Muscle of leg (tissue), 11 donors: ENCODE measurements around the gene SMNDC1. TPM values are rescaled to one million over a fixed set of nuclear protein-coding genes. Genes with fewer than 3 reads are reported as not detected.

Source experiments
- DNase-seq: peaks from one replicate; pipeline ENCODE4 v3.0.0; 2013
- H3K27ac ChIP-seq: one replicate; pipeline ENCODE4 v1.5.1; 2013; ENCODE audit warnings: mild to moderate bottlenecking, low read length, control low read depth
- H3K27me3 ChIP-seq: one replicate; pipeline ENCODE4 v1.6.1; 2013; ENCODE audit warnings: low read length; ENCODE audit not compliant: control insufficient read depth, insufficient read depth
- H3K36me3 ChIP-seq: one replicate; pipeline ENCODE4 v1.6.1; 2013; ENCODE audit warnings: low read length; ENCODE audit not compliant: control insufficient read depth, insufficient read depth
- H3K4me1 ChIP-seq: one replicate; pipeline ENCODE4 v1.6.1; 2013; ENCODE audit warnings: low read length; ENCODE audit not compliant: control insufficient read depth, insufficient read depth
- H3K4me3 ChIP-seq: one replicate; pipeline ENCODE4 v1.5.1; 2013; ENCODE audit warnings: low read length, control low read depth
- H3K9me3 ChIP-seq: replicated peaks from 2 replicates; pipeline ENCODE4 v1.6.1; 2013; ENCODE audit warnings: low read depth, low read length; ENCODE audit not compliant: control insufficient read depth
- WGBS: methylation state at CpG from one replicate; pipeline ENCODE4 v1.1.5; 2013; ENCODE audit warnings: missing lambda C conversion rate; ENCODE audit not compliant: insufficient coverage; 5-methylcytosine and 5-hydroxymethylcytosine counted together
- polyA plus RNA-seq, 8 donors: library from polyadenylated mRNA; unstranded; fragments of 120-200 nt; gene quantifications; one replicate each; pipeline versions ENCODE4 v1.2.1 to v1.2.3, GENCODE V29; 2013; ENCODE audit warnings: inconsistent platforms in 1 of 8, low replicate concordance in 1 of 8; ENCODE audit not compliant: insufficient read length in 8 of 8, insufficient read depth in 1 of 8
- total RNA-seq: library from RNA; stranded (reverse); fragments of 120-200 nt; gene quantifications from one replicate; pipeline ENCODE4 v1.2.4, GENCODE V29; 2013

The SMNDC1 gene
- total and polyA plus RNA-seq, 9 donors: 8.6 to 39.0 (median 33.6) TPM

DNA sequence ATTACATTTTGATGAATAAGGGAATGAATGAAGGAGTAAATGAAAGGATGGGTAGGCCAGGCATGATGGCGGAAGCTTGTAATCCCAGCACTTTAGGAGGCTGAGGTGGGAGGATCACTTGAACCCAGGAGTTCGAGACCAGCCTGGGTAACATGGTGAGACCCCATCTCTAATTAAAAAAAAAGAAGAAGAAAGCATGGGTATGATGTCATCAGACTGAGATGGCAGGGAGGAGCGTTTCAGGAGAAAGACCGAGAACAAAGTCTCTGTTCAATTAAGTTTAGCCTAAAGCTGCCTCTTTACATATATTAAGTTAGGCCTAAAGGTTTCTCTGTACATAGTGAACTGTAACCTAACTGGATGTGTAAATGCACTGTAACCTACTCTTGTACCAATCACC is 42.2 kb upstream of the SMNDC1 start:
- Histone ChIP-seq H3K27ac (no peak overlapping the region), H3K4me3 (no peak overlapping the region), H3K9me3 (no peaks in the 10 kb centered on the region), H3K27me3 (peaks cover 4% of the 10 kb centered on the region), H3K4me1 (peaks cover 4% of the 10 kb centered on the region), H3K36me3 (no peaks in the 10 kb centered on the region)
- DNase-seq: no peak
- 93% methylated on average over 2 of the region's 4 CpGs for WGBS

DNA sequence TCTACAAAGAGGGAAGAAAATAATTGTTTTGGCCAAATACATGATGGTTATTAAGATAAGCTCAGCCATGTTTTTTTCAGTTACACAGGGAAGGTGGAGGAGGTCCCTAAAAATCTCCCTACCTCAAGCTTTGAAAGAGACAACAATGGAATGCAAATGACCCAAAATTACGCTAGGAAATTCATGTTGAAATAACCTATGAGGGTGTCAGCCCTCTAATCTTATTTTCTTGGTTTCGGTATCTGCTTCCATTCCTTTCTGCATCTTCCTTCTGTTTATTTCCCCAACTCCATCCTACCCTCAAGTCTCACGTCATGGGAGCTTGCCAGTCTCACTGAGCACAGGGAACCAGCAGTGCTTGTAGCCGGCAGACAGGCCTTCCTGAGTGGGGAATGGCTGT is 40.6 kb upstream of the SMNDC1 start:
- no peak overlapping the region for H3K4me3 ChIP-seq
- no peaks in the 10 kb centered on the region for H3K9me3 ChIP-seq
- H3K27ac ChIP-seq: no peak overlapping the region
- WGBS: 40% methylated on average over 1 of the region's 4 CpGs
- H3K27me3 ChIP-seq: peaks cover 7% of the 10 kb centered on the region
- peaks cover 4% of the 10 kb centered on the region for H3K4me1 ChIP-seq
- no peaks in the 10 kb centered on the region for H3K36me3 ChIP-seq
- DNase-seq: no peak

GRCh38 chr10:110344622-110345021 is 39.9 kb upstream of the SMNDC1 start:
- H3K9me3 ChIP-seq: no peaks in the 10 kb centered on the region
- no peak overlapping the region for H3K4me3 ChIP-seq
- H3K4me1 ChIP-seq: peaks cover 4% of the 10 kb centered on the region
- peak; percentile 33 for DNase-seq
- WGBS: no CpG with 5 or more reads among the region's 2 CpGs
- no peak overlapping the region for H3K27ac ChIP-seq
- peaks cover 7% of the 10 kb centered on the region for H3K27me3 ChIP-seq
- no peaks in the 10 kb centered on the region for H3K36me3 ChIP-seq

GRCh38 chr10:110343947-110344346 is 39.2 kb upstream of the SMNDC1 start:
- no peaks in the 10 kb centered on the region for H3K36me3 ChIP-seq
- H3K4me3 ChIP-seq: no peak overlapping the region
- DNase-seq: no peak
- WGBS: 100% methylated on average over 1 of the region's 5 CpGs
- no peak overlapping the region for H3K27ac ChIP-seq
- peaks cover 4% of the 10 kb centered on the region for H3K4me1 ChIP-seq
- peaks cover 7% of the 10 kb centered on the region for H3K27me3 ChIP-seq
- H3K9me3 ChIP-seq: no peaks in the 10 kb centered on the region

DNA sequence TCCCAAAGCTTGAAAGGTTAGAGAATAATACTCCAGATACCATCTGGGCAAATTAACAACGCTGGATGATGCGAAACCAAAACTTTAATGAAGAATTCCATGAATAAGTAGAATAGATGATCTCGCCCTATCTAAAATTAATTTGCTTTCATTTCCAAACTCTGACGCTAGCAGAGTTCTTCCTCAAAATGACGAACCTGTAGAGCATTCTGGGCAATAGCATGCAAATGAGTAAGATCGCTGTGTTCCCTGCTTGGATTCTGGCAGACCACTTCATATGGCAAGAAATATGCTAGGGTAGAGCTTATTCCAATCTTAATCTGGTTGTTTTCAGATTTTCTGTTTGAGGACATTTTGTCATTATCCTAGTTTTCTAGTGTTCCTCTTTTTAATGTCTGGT is 36.1 kb upstream of the SMNDC1 start:
- peaks cover 7% of the 10 kb centered on the region for H3K27me3 ChIP-seq
- no peak overlapping the region for H3K4me3 ChIP-seq
- H3K36me3 ChIP-seq: no peaks in the 10 kb centered on the region
- no peaks in the 10 kb centered on the region for H3K9me3 ChIP-seq
- H3K27ac ChIP-seq: no peak overlapping the region
- WGBS: 46% methylated on average over 4 of the region's 6 CpGs
- peaks cover 14% of the 10 kb centered on the region for H3K4me1 ChIP-seq
- no peak for DNase-seq

DNA sequence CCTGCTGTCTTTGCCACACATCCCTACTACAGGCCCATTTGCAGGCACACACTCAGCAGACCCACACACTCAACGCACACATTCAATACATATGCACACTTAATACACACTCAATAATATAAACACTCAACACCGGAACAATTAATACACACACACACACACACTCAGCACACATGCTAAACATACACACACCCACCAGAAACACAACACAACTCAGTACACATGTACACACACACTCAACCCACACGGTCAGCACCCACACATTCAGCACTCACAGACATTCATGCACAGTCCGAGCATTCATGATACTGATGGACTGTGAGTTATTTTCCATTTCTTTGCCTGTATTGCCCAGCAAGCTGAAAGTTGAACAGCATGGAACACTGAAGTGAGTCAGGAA is 35.4 kb upstream of the SMNDC1 start:
- WGBS: 94% methylated on average over 2 of the region's 4 CpGs
- Histone ChIP-seq H3K4me1 (peaks cover 17% of the 10 kb centered on the region), H3K27ac (no peak overlapping the region), H3K9me3 (no peaks in the 10 kb centered on the region), H3K27me3 (peaks cover 7% of the 10 kb centered on the region), H3K4me3 (no peak overlapping the region), H3K36me3 (no peaks in the 10 kb centered on the region)
- no peak for DNase-seq

GRCh38 chr10:110337906-110338305 is 33.2 kb upstream of the SMNDC1 start:
- H3K27me3 ChIP-seq: peaks cover 7% of the 10 kb centered on the region
- H3K4me1 ChIP-seq: peaks cover 13% of the 10 kb centered on the region
- peak; percentile 48 for DNase-seq
- H3K4me3 ChIP-seq: no peak overlapping the region
- no peak overlapping the region for H3K27ac ChIP-seq
- no peaks in the 10 kb centered on the region for H3K36me3 ChIP-seq
- 20% methylated on average over 1 of the region's 3 CpGs for WGBS
- no peaks in the 10 kb centered on the region for H3K9me3 ChIP-seq

DNA sequence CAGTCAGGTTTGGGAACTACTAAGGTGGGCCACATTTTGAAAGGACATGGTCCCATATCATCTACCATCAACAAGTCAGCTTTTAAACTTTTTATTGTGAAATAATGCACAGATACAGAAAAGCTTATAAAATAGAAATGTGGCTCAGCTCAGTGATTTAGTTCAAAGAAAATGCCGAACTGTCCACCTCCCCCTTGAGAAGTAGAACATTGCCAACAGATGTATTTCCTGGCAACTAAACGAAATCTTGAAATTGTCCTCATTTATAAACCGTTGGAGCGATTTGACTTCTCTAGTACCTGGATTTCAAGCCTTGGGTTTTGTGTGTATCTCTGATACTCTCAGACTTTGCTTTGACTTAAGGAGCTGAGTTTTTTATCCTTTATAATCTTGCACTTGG is 32.7 kb upstream of the SMNDC1 start:
- WGBS: no CpG with 5 or more reads among the region's 4 CpGs
- H3K36me3 ChIP-seq: no peaks in the 10 kb centered on the region
- H3K9me3 ChIP-seq: no peaks in the 10 kb centered on the region
- H3K27me3 ChIP-seq: peaks cover 7% of the 10 kb centered on the region
- no peak for DNase-seq
- H3K27ac ChIP-seq: no peak overlapping the region
- H3K4me3 ChIP-seq: no peak overlapping the region
- H3K4me1 ChIP-seq: peaks cover 13% of the 10 kb centered on the region

GRCh38 chr10:110336111-110336721 is 31.5 kb upstream of the SMNDC1 start:
- peak; percentile 89 for DNase-seq
- Histone ChIP-seq H3K27me3 (no peaks in the 10 kb centered on the region), H3K4me3 (no peak overlapping the region), H3K4me1 (peaks cover 13% of the 10 kb centered on the region), H3K27ac (no peak overlapping the region), H3K9me3 (peaks cover 4% of the 10 kb centered on the region), H3K36me3 (no peaks in the 10 kb centered on the region)
- WGBS: 34% methylated on average over 5 of the region's 10 CpGs

GRCh38 chr10:110335314-110336064 is 30.8 kb upstream of the SMNDC1 start:
- H3K27ac ChIP-seq: no peak overlapping the region
- WGBS: no CpG with 5 or more reads among the region's 7 CpGs
- H3K9me3 ChIP-seq: peaks cover 11% of the 10 kb centered on the region

More at GRCh38 chr10:110335314-110336064, 30.8 kb upstream of the SMNDC1 start:
- no peak for DNase-seq
- Histone ChIP-seq H3K36me3 (no peaks in the 10 kb centered on the region), H3K27me3 (no peaks in the 10 kb centered on the region), H3K4me3 (no peak overlapping the region), H3K4me1 (peaks cover 13% of the 10 kb centered on the region)
